Stimulated activated CD4-positive, alpha-beta T cell treated with anti-CD3 and anti-CD28 coated beads, TNF-alpha, amount 100 ng/mL, for 48 hours (primary cell): ENCODE results near the gene OCA2.
"Not testable (repeated sequence)": the region's sequence is repeated elsewhere in the genome, so short reads cannot be mapped to it uniquely, and the experiment has no call there.

Source experiments
- DNase-seq, 3 donors: peaks; one replicate each; pipeline ENCODE4 v3.0.0-alpha.2; 2020; ENCODE audit warnings: low read depth in 3 of 3

Gene OCA2

GRCh38 chr15:27725731-27726130 lies 373.4 kb downstream of the OCA2 start:
- DNase-seq = no peak

- DNase-seq = no peak
Observed at GRCh38 chr15:27723821-27724220, 375.3 kb downstream of the OCA2 start.

- no peak for DNase-seq
Observed at GRCh38 chr15:27722102-27722501, 377.0 kb downstream of the OCA2 start.

- DNase-seq = no peak
Observed at GRCh38 chr15:27714675-27715074, 384.4 kb downstream of the OCA2 start.

- DNase-seq = not testable (repeated sequence)
Observed at GRCh38 chr15:27713850-27714249, 385.3 kb downstream of the OCA2 start.

GRCh38 chr15:27707257-27707656 lies 391.9 kb downstream of the OCA2 start:
- no peak for DNase-seq

GRCh38 chr15:27706300-27706699 lies 392.8 kb downstream of the OCA2 start:
- DNase-seq = no peak

GRCh38 chr15:27705056-27705455 lies 394.1 kb downstream of the OCA2 start:
- no peak for DNase-seq
